Prostate gland (tissue), 2 donors: ENCODE data around the gene EML1. TPM values are rescaled to one million over a fixed set of nuclear protein-coding genes. Genes with fewer than 3 reads are reported as not detected.

ENCODE experiments used
- DNase-seq: peaks from one replicate; pipeline ENCODE4 v3.0.0-alpha.2; 2019; ENCODE audit warnings: low spot score
- H3K27ac ChIP-seq, 2 donors: fragments of 200-600 bp; sonication (generic); 2 replicates each; pipeline ENCODE4 v1.5.1; 2017 to 2019
- H3K27me3 ChIP-seq: fragments of 200-600 bp; sonication (generic); replicated peaks from 2 replicates; pipeline ENCODE4 v1.5.1; 2019; ENCODE audit not compliant: insufficient read depth
- H3K36me3 ChIP-seq, 2 donors: fragments of 200-600 bp; sonication (generic); 1 replicate in 1 of 2; 2 replicates in 1 of 2; pipeline versions ENCODE4 v1.5.1 to v1.8.1; 2017 to 2019
- H3K4me1 ChIP-seq: fragments of 200-600 bp; sonication (generic); replicated peaks from 2 replicates; pipeline ENCODE4 v1.5.1; 2019
- H3K4me3 ChIP-seq, 2 donors: fragments of 200-600 bp; sonication (generic); 2 replicates each; pipeline ENCODE4 v1.5.1; 2017 to 2019
- H3K9me3 ChIP-seq: fragments of 200-600 bp; sonication (generic); 2 replicates; pipeline ENCODE4 v1.5.1; 2017
- CTCF ChIP-seq, 4 experiments: fragments of 200-600 bp in 2 of 4; fragments of 450-650 bp in 2 of 4; sonication (generic) in 2 of 4; IDR thresholded peaks; 1 replicate in 3 of 4; 2 replicates in 1 of 4; pipeline ENCODE4 v1.5.1; 2016 to 2019; ENCODE audit warnings: antibody characterized with exemption in 4 of 4, mild to moderate bottlenecking in 2 of 4, moderate library complexity in 2 of 4
- POLR2A ChIP-seq: fragments of 450-650 bp; IDR thresholded peaks from one replicate; pipeline ENCODE4 v1.6.1; 2016; ENCODE audit warnings: antibody characterized with exemption, mild to moderate bottlenecking
- POLR2AphosphoS5 ChIP-seq: sonication (generic); formaldehyde crosslinking; IDR thresholded peaks from one replicate; pipeline ENCODE4 v1.6.1; 2017; ENCODE audit warnings: antibody characterized with exemption
- WGBS: methylation state at CpG from one replicate; pipeline ENCODE4 v1.1.5; 2018; 5-methylcytosine and 5-hydroxymethylcytosine counted together
- intact Hi-C: fragments of 100-400 bp; cut with DNase I; formaldehyde crosslinking; loops from one replicate; pipeline ENCODE4 v1.14.2; 2022
- total RNA-seq, 2 donors: library from RNA; depleted of rRNA; stranded (reverse); fragments of >200 nt; gene quantifications; one replicate each; pipeline ENCODE4 v1.1.0, GENCODE V29; 2016

EML1 gene
- total RNA-seq, 2 donors from 2014 or later = 7.0 to 31.8 TPM

GRCh38 chr14:99905121-99905520 lies 111.9 kb downstream of the EML1 start:
- intact Hi-C loops = no loop called here
- Histone ChIP-seq H3K36me3 (no peaks in the 10 kb centered on the region), H3K27me3 (no peaks in the 10 kb centered on the region), H3K27ac (no peak overlapping the region), H3K9me3 (no peaks in the 10 kb centered on the region), H3K4me1 (no peaks in the 10 kb centered on the region), H3K4me3 (no peak overlapping the region)
- no peak for TF ChIP-seq CTCF (IDR thresholded peaks at IDR 0.05)
- TF ChIP-seq POLR2AphosphoS5 = no peak
- TF ChIP-seq POLR2A = no peak
- WGBS = 97% methylated on average over 5 of the region's 5 CpGs
- DNase-seq = no peak

DNA sequence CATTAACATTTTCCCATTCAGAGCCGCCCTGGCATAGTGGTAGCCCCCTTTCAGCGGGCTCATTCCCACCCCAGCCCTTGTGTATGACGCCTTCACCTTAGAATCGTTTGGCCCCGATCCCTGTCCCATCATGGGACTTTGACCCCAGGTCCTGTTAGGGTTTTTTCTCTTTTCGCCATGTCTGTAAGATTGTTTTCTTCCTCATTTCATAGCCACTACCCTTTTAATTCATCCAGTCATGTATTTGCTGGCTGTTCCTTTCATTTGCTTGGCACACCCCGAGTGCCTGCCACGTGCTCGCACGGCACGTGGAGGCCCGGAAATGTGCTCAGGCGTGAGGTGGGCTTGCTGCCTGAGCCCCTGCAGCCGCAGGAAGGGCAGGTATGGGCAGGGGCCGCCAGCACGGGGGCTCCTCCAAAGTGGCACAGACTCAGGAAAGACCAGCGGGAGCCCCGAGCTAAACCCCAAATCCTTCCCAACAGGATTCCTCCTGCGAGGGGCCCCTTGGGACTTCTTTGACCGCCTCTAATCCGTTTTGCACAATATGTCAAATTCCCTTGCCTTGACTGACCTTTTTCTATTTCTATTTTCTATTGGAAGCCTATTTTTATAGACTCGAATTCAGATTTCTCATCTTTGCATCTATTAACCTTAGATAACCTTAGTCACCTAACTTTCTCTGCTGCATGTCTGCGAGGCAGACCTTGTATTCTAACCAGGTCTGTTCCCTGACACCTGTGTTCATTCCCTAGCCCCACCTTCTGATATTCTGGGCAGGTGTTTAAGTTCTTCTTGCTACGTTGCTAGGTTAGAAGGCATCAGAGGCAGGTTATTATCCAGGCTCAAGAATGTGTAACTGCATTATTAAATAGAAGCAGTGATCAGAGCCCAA lies 114.8 kb downstream of the EML1 start:
- DNase-seq = no peak
- no peak for TF ChIP-seq POLR2AphosphoS5
- TF ChIP-seq CTCF (IDR thresholded peaks at IDR 0.05) = no peak
- TF ChIP-seq POLR2A = no peak
- H3K9me3 ChIP-seq = no peaks in the 10 kb centered on the region
- H3K27me3 ChIP-seq = no peaks in the 10 kb centered on the region
- intact Hi-C loops = no loop called here
- 94% methylated on average over 24 of the region's 24 CpGs for WGBS
- no peaks in the 10 kb centered on the region for H3K4me1 ChIP-seq
- H3K4me3 ChIP-seq = no peak overlapping the region
- H3K36me3 ChIP-seq = no peaks in the 10 kb centered on the region
- no peak overlapping the region for H3K27ac ChIP-seq

DNA sequence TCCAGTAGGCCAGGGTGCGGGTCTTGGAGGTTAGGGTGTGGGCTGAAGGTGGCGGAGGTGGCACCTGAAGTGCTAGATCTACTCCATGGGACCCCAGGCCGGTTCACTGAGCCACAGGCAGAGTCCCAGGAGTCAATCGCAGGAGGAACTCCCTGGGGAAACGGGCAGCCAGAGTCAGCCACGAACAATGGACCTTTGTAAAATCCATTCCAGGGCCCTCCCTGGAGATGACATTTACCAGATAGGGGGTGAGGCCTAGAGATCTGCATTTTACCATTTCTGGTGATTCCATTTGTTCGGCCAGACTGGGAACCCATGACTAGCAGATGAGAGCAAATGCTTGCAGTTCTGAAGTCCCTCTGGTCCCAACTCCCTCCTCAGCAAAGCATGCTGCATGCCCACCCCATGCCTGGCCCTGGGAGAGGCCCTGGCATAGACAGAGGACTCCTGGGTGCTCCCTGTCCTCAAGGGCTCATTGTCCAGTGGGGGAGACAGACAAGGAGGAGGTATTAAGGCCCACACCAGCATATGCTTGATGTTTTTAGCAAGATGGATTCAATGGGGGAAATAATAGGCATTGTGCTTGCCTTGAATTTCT lies 115.5 kb downstream of the EML1 start:
- 92% methylated on average over 7 of the region's 7 CpGs for WGBS
- H3K36me3 ChIP-seq = no peaks in the 10 kb centered on the region
- H3K4me1 ChIP-seq = no peaks in the 10 kb centered on the region
- no peak overlapping the region for H3K4me3 ChIP-seq
- H3K27me3 ChIP-seq = no peaks in the 10 kb centered on the region
- no peak overlapping the region for H3K27ac ChIP-seq
- H3K9me3 ChIP-seq = no peaks in the 10 kb centered on the region
- no peak for TF ChIP-seq POLR2AphosphoS5
- no peak for TF ChIP-seq POLR2A
- TF ChIP-seq CTCF (IDR thresholded peaks at IDR 0.05) = no peak
- intact Hi-C loops = no loop called here
- DNase-seq = no peak

DNA sequence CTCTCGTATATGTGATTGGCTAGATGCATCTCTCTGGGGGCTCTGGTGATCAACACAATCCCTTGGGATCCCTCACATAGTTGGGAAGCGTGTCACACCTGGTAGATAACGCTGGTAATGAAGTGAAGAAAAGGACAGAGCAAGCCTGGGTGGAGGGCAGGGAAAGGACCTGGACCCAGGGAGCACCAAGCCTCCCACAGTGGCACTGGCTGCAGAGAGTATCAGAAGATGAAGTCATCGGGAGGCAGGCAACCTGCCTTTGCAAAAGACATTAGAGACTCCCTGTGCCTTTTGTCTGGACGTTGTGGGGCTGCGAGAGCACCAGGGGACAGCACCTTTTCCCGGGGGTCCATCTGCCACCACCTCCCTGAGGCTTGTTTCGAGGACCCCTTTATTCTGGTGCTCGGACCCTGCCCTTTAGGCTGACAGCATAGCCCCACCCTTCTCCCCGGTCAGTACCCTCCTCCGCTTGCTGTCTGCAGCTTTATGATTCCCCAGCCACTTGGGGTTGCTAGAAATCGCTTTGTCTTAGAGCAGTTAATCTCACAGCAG lies 116.4 kb downstream of the EML1 start:
- Histone ChIP-seq H3K4me3 (no peak overlapping the region), H3K36me3 (no peaks in the 10 kb centered on the region), H3K4me1 (no peaks in the 10 kb centered on the region), H3K27me3 (no peaks in the 10 kb centered on the region), H3K9me3 (no peaks in the 10 kb centered on the region), H3K27ac (no peak overlapping the region)
- DNase-seq = no peak
- WGBS = 91% methylated on average over 12 of the region's 12 CpGs
- TF ChIP-seq POLR2A (no peak), POLR2AphosphoS5 (no peak), CTCF (IDR thresholded peaks at IDR 0.05) (no peak)
- intact Hi-C loops = no loop called here
